HL-60 (cell line): ENCODE results near the gene TRAIP.

Source experiments
- DNase-seq, 2 experiments: peaks; one replicate each; pipeline ENCODE4 v3.0.0-alpha.2; 2010 to 2020; ENCODE audit warnings: low read depth in 1 of 2, low spot score in 1 of 2
- H3K27ac ChIP-seq: fragments of 250-450 bp; sonication (Bioruptor Pico); replicated peaks from 2 replicates; pipeline ENCODE4 v1.5.1; 2020; ENCODE audit warnings: mild to moderate bottlenecking, moderate library complexity
- H3K27me3 ChIP-seq: fragments of 250-450 bp; sonication (Bioruptor Pico); 2 replicates; pipeline ENCODE4 v1.5.1; 2021; ENCODE audit warnings: mild to moderate bottlenecking, moderate library complexity; ENCODE audit not compliant: insufficient read depth, poor library complexity, severe bottlenecking
- H3K4me3 ChIP-seq: replicated peaks from 2 replicates; pipeline ENCODE4 v1.5.1; 2011; ENCODE audit warnings: mild to moderate bottlenecking, control low read depth, low read length; ENCODE audit not compliant: insufficient read depth
- GABPA ChIP-seq: IDR thresholded peaks from 2 replicates; pipeline ENCODE4 v1.6.1; 2012; ENCODE audit warnings: low read depth
- POLR2AphosphoS5 ChIP-seq: IDR thresholded peaks from 2 replicates; pipeline ENCODE4 v1.6.1; 2012; ENCODE audit warnings: low read depth
- SPI1 ChIP-seq: IDR thresholded peaks from 2 replicates; pipeline ENCODE4 v1.6.1; 2012; ENCODE audit warnings: low read depth, mild to moderate bottlenecking, borderline replicate concordance
- TF ChIP-seq, protein P1 (sequence below): IDR thresholded peaks from 2 replicates; pipeline ENCODE4 v1.6.1; 2012; ENCODE audit warnings: low read depth; ENCODE audit not compliant: insufficient replicate concordance
- TF ChIP-seq, protein P2 (sequence below): IDR thresholded peaks from one replicate; pipeline ENCODE4 v1.5.1; 2011; ENCODE audit warnings: low read length, control low read depth, inconsistent platforms; ENCODE audit not compliant: insufficient read depth

The TRAIP gene

DNA sequence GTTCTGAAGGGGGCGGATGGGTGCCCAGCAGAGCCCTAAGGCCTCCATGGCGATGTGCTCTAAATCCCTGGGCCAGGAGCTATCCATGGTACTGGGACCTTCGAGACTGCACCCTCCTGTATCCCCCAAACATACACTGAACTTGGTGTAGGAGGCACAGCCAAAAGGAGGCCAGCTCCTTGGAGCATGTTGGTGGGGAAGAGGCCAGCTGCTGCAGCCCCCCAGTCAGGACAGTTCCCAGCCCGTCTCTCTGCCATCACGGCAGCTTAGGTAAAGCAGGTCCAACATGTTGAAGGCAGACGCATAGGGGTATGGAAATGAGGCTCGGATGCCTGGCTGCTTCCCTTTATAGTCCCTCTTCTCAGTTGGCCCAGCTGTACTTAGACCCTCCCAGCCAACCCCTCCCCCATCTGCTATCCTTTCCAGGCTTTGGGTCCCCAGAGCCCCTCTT is 11.5 kb upstream of the TRAIP start:
- DNase-seq = peak in 1 of 2 experiments; percentile 35
- no peak overlapping the region for H3K27ac ChIP-seq
- TF ChIP-seq, protein P1, sequence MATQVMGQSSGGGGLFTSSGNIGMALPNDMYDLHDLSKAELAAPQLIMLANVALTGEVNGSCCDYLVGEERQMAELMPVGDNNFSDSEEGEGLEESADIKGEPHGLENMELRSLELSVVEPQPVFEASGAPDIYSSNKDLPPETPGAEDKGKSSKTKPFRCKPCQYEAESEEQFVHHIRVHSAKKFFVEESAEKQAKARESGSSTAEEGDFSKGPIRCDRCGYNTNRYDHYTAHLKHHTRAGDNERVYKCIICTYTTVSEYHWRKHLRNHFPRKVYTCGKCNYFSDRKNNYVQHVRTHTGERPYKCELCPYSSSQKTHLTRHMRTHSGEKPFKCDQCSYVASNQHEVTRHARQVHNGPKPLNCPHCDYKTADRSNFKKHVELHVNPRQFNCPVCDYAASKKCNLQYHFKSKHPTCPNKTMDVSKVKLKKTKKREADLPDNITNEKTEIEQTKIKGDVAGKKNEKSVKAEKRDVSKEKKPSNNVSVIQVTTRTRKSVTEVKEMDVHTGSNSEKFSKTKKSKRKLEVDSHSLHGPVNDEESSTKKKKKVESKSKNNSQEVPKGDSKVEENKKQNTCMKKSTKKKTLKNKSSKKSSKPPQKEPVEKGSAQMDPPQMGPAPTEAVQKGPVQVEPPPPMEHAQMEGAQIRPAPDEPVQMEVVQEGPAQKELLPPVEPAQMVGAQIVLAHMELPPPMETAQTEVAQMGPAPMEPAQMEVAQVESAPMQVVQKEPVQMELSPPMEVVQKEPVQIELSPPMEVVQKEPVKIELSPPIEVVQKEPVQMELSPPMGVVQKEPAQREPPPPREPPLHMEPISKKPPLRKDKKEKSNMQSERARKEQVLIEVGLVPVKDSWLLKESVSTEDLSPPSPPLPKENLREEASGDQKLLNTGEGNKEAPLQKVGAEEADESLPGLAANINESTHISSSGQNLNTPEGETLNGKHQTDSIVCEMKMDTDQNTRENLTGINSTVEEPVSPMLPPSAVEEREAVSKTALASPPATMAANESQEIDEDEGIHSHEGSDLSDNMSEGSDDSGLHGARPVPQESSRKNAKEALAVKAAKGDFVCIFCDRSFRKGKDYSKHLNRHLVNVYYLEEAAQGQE = peak; percentile 99
- TF ChIP-seq, protein P2, sequence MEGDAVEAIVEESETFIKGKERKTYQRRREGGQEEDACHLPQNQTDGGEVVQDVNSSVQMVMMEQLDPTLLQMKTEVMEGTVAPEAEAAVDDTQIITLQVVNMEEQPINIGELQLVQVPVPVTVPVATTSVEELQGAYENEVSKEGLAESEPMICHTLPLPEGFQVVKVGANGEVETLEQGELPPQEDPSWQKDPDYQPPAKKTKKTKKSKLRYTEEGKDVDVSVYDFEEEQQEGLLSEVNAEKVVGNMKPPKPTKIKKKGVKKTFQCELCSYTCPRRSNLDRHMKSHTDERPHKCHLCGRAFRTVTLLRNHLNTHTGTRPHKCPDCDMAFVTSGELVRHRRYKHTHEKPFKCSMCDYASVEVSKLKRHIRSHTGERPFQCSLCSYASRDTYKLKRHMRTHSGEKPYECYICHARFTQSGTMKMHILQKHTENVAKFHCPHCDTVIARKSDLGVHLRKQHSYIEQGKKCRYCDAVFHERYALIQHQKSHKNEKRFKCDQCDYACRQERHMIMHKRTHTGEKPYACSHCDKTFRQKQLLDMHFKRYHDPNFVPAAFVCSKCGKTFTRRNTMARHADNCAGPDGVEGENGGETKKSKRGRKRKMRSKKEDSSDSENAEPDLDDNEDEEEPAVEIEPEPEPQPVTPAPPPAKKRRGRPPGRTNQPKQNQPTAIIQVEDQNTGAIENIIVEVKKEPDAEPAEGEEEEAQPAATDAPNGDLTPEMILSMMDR = no peak
- peaks cover 24% of the 10 kb centered on the region for H3K27me3 ChIP-seq
- no peak overlapping the region for H3K4me3 ChIP-seq

DNA sequence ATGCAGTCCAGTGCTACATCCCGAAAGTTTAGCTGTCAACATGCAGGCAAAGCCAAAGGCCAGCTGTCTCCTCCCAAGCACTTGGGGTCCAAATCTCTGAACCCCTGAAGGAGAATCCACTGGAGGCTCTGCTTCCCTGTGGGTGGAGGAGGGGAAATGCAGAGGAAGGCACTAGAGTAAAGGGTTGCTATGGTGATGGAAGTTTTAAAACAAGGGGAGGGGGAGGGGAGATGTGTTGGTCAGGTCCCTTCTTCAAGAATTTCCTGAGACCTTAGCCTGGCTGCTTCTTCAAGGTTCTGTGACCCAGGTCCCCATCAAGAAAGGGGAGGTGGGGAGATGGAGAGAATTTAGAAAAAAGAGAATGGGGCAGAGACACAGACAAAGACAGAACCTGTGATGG is 11.0 kb upstream of the TRAIP start:
- TF ChIP-seq, protein P2 = no peak
- TF ChIP-seq POLR2AphosphoS5 (no peak), GABPA (no peak), SPI1 (no peak)
- TF ChIP-seq, protein P1 = no peak
- Histone ChIP-seq H3K27ac (no peak overlapping the region), H3K27me3 (peaks cover 24% of the 10 kb centered on the region), H3K4me3 (no peak overlapping the region)
- DNase-seq = no peak

GRCh38 chr3:49865198-49865784 is 8.9 kb upstream of the TRAIP start:
- Histone ChIP-seq H3K4me3 (no peak overlapping the region), H3K27me3 (peaks cover 21% of the 10 kb centered on the region), H3K27ac (no peak overlapping the region)
- TF ChIP-seq GABPA (no peak), POLR2AphosphoS5 (no peak), SPI1 (no peak)
- TF ChIP-seq, protein P1 = no peak
- TF ChIP-seq, protein P2 = no peak
- DNase-seq = no peak
